ENCODE data around the gene HBE1. TPM values are rescaled to one million over a fixed set of nuclear protein-coding genes. Genes with fewer than 3 reads are reported as not detected.

The HBE1 gene
- total and polyA plus RNA-seq, 2 of the 8 experiments (the other 6 are each of a cell fraction or from before 2014, with no cell fraction given): 0.39 TPM; not detected in 1

DNA sequence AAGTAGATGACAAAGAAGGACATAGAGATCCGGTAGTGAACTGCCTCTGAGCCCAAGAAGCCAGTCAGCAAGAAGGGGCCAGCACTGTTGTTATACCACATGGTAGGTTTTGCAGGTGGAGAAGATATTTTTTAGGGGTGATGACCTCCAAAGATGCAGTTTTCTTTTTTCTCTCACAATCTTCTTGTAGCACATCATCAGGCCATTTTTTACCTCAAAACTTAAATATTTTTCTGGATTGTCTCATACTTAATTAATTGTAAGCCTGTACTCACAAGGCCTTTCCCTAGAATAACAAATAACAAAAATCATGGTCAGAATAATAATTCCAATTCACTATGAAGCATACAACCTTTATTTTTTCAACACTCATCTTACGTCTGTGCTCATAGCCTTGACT, 32.1 kb upstream of the HBE1 start, which contains the start of gene OR51B4 (continued):
- TF ChIP-seq, protein P1, sequence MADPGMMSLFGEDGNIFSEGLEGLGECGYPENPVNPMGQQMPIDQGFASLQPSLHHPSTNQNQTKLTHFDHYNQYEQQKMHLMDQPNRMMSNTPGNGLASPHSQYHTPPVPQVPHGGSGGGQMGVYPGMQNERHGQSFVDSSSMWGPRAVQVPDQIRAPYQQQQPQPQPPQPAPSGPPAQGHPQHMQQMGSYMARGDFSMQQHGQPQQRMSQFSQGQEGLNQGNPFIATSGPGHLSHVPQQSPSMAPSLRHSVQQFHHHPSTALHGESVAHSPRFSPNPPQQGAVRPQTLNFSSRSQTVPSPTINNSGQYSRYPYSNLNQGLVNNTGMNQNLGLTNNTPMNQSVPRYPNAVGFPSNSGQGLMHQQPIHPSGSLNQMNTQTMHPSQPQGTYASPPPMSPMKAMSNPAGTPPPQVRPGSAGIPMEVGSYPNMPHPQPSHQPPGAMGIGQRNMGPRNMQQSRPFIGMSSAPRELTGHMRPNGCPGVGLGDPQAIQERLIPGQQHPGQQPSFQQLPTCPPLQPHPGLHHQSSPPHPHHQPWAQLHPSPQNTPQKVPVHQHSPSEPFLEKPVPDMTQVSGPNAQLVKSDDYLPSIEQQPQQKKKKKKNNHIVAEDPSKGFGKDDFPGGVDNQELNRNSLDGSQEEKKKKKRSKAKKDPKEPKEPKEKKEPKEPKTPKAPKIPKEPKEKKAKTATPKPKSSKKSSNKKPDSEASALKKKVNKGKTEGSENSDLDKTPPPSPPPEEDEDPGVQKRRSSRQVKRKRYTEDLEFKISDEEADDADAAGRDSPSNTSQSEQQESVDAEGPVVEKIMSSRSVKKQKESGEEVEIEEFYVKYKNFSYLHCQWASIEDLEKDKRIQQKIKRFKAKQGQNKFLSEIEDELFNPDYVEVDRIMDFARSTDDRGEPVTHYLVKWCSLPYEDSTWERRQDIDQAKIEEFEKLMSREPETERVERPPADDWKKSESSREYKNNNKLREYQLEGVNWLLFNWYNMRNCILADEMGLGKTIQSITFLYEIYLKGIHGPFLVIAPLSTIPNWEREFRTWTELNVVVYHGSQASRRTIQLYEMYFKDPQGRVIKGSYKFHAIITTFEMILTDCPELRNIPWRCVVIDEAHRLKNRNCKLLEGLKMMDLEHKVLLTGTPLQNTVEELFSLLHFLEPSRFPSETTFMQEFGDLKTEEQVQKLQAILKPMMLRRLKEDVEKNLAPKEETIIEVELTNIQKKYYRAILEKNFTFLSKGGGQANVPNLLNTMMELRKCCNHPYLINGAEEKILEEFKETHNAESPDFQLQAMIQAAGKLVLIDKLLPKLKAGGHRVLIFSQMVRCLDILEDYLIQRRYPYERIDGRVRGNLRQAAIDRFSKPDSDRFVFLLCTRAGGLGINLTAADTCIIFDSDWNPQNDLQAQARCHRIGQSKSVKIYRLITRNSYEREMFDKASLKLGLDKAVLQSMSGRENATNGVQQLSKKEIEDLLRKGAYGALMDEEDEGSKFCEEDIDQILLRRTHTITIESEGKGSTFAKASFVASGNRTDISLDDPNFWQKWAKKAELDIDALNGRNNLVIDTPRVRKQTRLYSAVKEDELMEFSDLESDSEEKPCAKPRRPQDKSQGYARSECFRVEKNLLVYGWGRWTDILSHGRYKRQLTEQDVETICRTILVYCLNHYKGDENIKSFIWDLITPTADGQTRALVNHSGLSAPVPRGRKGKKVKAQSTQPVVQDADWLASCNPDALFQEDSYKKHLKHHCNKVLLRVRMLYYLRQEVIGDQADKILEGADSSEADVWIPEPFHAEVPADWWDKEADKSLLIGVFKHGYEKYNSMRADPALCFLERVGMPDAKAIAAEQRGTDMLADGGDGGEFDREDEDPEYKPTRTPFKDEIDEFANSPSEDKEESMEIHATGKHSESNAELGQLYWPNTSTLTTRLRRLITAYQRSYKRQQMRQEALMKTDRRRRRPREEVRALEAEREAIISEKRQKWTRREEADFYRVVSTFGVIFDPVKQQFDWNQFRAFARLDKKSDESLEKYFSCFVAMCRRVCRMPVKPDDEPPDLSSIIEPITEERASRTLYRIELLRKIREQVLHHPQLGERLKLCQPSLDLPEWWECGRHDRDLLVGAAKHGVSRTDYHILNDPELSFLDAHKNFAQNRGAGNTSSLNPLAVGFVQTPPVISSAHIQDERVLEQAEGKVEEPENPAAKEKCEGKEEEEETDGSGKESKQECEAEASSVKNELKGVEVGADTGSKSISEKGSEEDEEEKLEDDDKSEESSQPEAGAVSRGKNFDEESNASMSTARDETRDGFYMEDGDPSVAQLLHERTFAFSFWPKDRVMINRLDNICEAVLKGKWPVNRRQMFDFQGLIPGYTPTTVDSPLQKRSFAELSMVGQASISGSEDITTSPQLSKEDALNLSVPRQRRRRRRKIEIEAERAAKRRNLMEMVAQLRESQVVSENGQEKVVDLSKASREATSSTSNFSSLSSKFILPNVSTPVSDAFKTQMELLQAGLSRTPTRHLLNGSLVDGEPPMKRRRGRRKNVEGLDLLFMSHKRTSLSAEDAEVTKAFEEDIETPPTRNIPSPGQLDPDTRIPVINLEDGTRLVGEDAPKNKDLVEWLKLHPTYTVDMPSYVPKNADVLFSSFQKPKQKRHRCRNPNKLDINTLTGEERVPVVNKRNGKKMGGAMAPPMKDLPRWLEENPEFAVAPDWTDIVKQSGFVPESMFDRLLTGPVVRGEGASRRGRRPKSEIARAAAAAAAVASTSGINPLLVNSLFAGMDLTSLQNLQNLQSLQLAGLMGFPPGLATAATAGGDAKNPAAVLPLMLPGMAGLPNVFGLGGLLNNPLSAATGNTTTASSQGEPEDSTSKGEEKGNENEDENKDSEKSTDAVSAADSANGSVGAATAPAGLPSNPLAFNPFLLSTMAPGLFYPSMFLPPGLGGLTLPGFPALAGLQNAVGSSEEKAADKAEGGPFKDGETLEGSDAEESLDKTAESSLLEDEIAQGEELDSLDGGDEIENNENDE (IDR thresholded peaks at IDR 0.05; ENCODE audit: insufficient replicate concordance, low read length): no peak

All from H1 (cell line).